Uterus (tissue), 2 donors: ENCODE data around the gene KIF26B.

Experiments used
- CTCF ChIP-seq, 4 experiments: fragments of 200-600 bp in 2 of 4; fragments of 450-650 bp in 2 of 4; sonication (generic) in 2 of 4; IDR thresholded peaks; one replicate each; pipeline ENCODE4 v1.5.1; 2016 to 2019; ENCODE audit warnings: antibody characterized with exemption in 4 of 4, mild to moderate bottlenecking in 2 of 4, moderate library complexity in 1 of 4
- POLR2A ChIP-seq, 2 donors: fragments of 450-650 bp; IDR thresholded peaks; one replicate each; pipeline ENCODE4 v1.6.1; 2016; ENCODE audit warnings: antibody characterized with exemption in 2 of 2, mild to moderate bottlenecking in 1 of 2, moderate library complexity in 1 of 2

DNA sequence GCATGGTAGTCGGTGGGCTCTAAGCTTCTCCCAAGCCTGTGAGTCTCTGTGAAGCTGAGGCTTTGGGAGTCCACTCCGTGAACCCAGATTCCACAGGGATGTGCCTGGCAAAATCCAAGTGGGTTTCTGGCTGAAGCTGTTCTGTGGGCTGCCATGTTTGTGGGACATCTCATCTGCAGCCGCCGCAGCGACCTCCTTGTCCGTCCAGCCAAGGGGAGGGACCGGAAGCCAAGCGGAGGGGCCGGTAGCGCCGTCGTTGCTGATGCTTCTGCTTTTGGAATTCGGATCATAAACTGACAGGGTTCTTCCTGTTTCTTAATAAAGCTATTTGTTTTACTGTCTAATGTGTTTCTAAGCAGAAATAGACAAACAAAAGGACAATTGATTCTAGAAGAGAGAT lies 13.3 kb downstream of the KIF26B start:
- no peak for TF ChIP-seq CTCF (IDR thresholded peaks at IDR 0.05)
- no peak for TF ChIP-seq POLR2A (IDR thresholded peaks at IDR 0.05)
